Measurements from ENCODE around the gene TMEM41B.

DNA sequence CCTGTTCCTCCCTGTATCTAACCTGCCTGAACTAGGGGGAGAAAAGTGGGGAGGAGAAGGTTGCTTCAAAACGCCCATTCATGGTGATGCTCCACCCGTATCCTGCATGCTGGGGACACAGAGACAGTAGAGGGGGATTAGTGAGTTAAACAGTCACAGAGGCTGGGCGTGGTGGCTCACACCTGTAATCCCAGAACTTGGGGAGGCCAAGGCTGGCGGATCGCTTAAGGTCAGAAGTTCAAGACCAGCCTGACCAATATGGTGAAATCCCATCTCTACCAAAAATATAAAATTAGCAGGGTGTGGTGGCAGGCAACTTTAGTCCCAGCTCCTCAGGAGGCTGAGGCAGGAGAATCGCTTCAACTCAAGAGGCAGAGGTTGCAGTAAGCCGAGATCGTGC is 47.5 kb downstream of the TMEM41B start:
- TF ChIP-seq CTCF (IDR thresholded peaks at IDR 0.05 in 4 of 5, conservative IDR thresholded peaks at IDR 0.05 in 1 of 5): no peak
- no peak for TF ChIP-seq POLR2A (IDR thresholded peaks at IDR 0.05)

Measured in gastrocnemius medialis (tissue), 4 donors.